GM12878 (cell line): Measurements from ENCODE around the gene IL10. TPM values are rescaled to one million over a fixed set of nuclear protein-coding genes. Genes with fewer than 3 reads are reported as not detected.
A peak's percentile ranks its signal among the peaks of the same experiment; 100 is the strongest.

Experiments
- ASH2L ChIP-seq: fragments of 300-600, 200-600 bp; sonication (generic); IDR thresholded peaks from 2 replicates; pipeline ENCODE4 v1.6.1; 2017; ENCODE audit warnings: low read depth, mild to moderate bottlenecking, borderline replicate concordance
- ATF7 ChIP-seq: fragments of 450-650 bp; IDR thresholded peaks from 2 replicates; pipeline ENCODE4 v1.6.1; 2016; ENCODE audit warnings: low read depth, mild to moderate bottlenecking
- BMI1 ChIP-seq: fragments of 450-650 bp; IDR thresholded peaks from 2 replicates; pipeline ENCODE4 v1.6.1; 2016; ENCODE audit warnings: mild to moderate bottlenecking, moderate library complexity, borderline replicate concordance
- CREB1 ChIP-seq: IDR thresholded peaks from 2 replicates; pipeline ENCODE4 v1.6.1; 2012; ENCODE audit warnings: low read depth, mild to moderate bottlenecking, inconsistent platforms
- GATAD2B ChIP-seq: fragments of 450-650 bp; conservative IDR thresholded peaks from 2 replicates; pipeline ENCODE4 v1.6.1; 2017; ENCODE audit warnings: low read depth, mild to moderate bottlenecking, moderate library complexity
- IRF3 ChIP-seq: fragments of 450-650 bp; IDR thresholded peaks from 2 replicates; pipeline ENCODE4 v1.6.1; 2014; ENCODE audit warnings: mild to moderate bottlenecking
- MEF2A ChIP-seq: IDR thresholded peaks from 2 replicates; pipeline ENCODE4 v1.6.1; 2011; ENCODE audit warnings: low read depth, mild to moderate bottlenecking, low read length, moderate library complexity; ENCODE audit not compliant: insufficient read depth
- MTA3 ChIP-seq: IDR thresholded peaks from 2 replicates; pipeline ENCODE4 v1.6.1; 2012; ENCODE audit warnings: low read length, inconsistent platforms, borderline replicate concordance
- MYC ChIP-seq: IDR thresholded peaks from 2 replicates; pipeline ENCODE4 v1.6.1; 2011; ENCODE audit warnings: mild to moderate bottlenecking, low read length, moderate library complexity, inconsistent platforms; ENCODE audit not compliant: insufficient read depth, insufficient replicate concordance, insufficient read length, severe bottlenecking
- NFIC ChIP-seq: IDR thresholded peaks from 2 replicates; pipeline ENCODE4 v1.6.1; 2012; ENCODE audit warnings: low read depth, mild to moderate bottlenecking, inconsistent platforms, low read length, moderate library complexity
- POU2F2 ChIP-seq: IDR thresholded peaks from 3 replicates; pipeline ENCODE4 v1.6.1; 2011; ENCODE audit warnings: low read depth, mild to moderate bottlenecking, low read length, borderline replicate concordance
- RAD51 ChIP-seq: fragments of 450-650 bp; IDR thresholded peaks from 2 replicates; pipeline ENCODE4 v1.6.1; 2016; ENCODE audit warnings: moderate library complexity, mild to moderate bottlenecking, inconsistent platforms
- RCOR1 ChIP-seq: conservative IDR thresholded peaks from 2 replicates; pipeline ENCODE4 v1.6.1; 2012; ENCODE audit warnings: low read depth, low read length, improper control_type of control experiment
- SIN3A ChIP-seq: IDR thresholded peaks from 2 replicates; pipeline ENCODE4 v1.6.1; 2012; ENCODE audit warnings: low read depth, low read length, improper control_type of control experiment
- SMC3 ChIP-seq: IDR thresholded peaks from 2 replicates; pipeline ENCODE4 v1.6.1; 2011; ENCODE audit warnings: low read length, improper control_type of control experiment, borderline replicate concordance
- SPI1 ChIP-seq: IDR thresholded peaks from 2 replicates; pipeline ENCODE4 v1.6.1; 2011; ENCODE audit warnings: low read depth, mild to moderate bottlenecking, low read length, moderate library complexity, borderline replicate concordance; ENCODE audit not compliant: insufficient read depth
- SREBF2 ChIP-seq: IDR thresholded peaks from 2 replicates; pipeline ENCODE4 v1.6.1; 2012; ENCODE audit warnings: mild to moderate bottlenecking, low read length
- STAT1 ChIP-seq: fragments of 450-650 bp; conservative IDR thresholded peaks from 2 replicates; pipeline ENCODE4 v1.6.1; 2014; ENCODE audit warnings: antibody characterized with exemption, mild to moderate bottlenecking
- STAT3 ChIP-seq: IDR thresholded peaks from 2 replicates; pipeline ENCODE4 v1.6.1; 2011; ENCODE audit warnings: low read depth, low read length, improper control_type of control experiment
- SUPT20H ChIP-seq: IDR thresholded peaks from 2 replicates; pipeline ENCODE4 v1.6.1; 2011; ENCODE audit warnings: low read depth, mild to moderate bottlenecking, low read length, moderate library complexity, borderline replicate concordance; ENCODE audit not compliant: control insufficient read depth
- TCF3 ChIP-seq: IDR thresholded peaks from 2 replicates; pipeline ENCODE4 v1.6.1; 2012; ENCODE audit warnings: low read depth, mild to moderate bottlenecking, low read length, borderline replicate concordance; ENCODE audit not compliant: insufficient read depth
- YBX1 ChIP-seq: fragments of 450-650 bp; IDR thresholded peaks from 2 replicates; pipeline ENCODE4 v1.6.1; 2016; ENCODE audit warnings: antibody characterized with exemption
- ZNF24 ChIP-seq: fragments of 450-650 bp; IDR thresholded peaks from 2 replicates; pipeline ENCODE4 v1.6.1; 2017; ENCODE audit warnings: antibody characterized with exemption, mild to moderate bottlenecking
- ZSCAN29 ChIP-seq: fragments of 450-650 bp; IDR thresholded peaks from 2 replicates; pipeline ENCODE4 v1.6.1; 2017; ENCODE audit warnings: mild to moderate bottlenecking, moderate library complexity
- polyA plus RNA-seq, 11 experiments: library from polyadenylated mRNA; depleted of rRNA in 4 of 11; unstranded in 6 of 11; stranded (reverse) in 5 of 11; fragments of >200 nt; fragmentation: Nextera tagmentation in 4 of 11; fragmentation: Illumina TruSeq in 1 of 11; extraction: Ambion mirVana in 4 of 11; extraction: Trizol in 1 of 11; gene quantifications; 1 replicate in 1 of 11; 2 replicates in 10 of 11; pipeline versions ENCODE4 v1.2.1 to v1.2.3, GENCODE V29; 2011 to 2016; ENCODE audit warnings: inconsistent platforms in 2 of 11, missing spikeins in 2 of 11, low read depth in 1 of 11
- total RNA-seq, 4 experiments: library from RNA; depleted of rRNA in 3 of 4; stranded (reverse); fragments of >200 nt in 3 of 4; fragmentation: Illumina TruSeq in 1 of 4; extraction: Trizol in 1 of 4; gene quantifications; 2 replicates each; pipeline versions ENCODE4 v1.2.1 to v1.2.3, GENCODE V29; 2013 to 2021
- TF ChIP-seq, protein P1 (sequence below): fragments of 450-650 bp; IDR thresholded peaks from 2 replicates; pipeline ENCODE4 v1.6.1; 2017; ENCODE audit warnings: mild to moderate bottlenecking, low read depth, inconsistent platforms; ENCODE audit not compliant: poor library complexity, severe bottlenecking
- TF ChIP-seq, protein P2 (sequence below): fragments of 450-650 bp; IDR thresholded peaks from 2 replicates; pipeline ENCODE4 v1.6.1; 2017; ENCODE audit warnings: mild to moderate bottlenecking, moderate library complexity

The IL10 gene
- total and polyA plus RNA-seq, 10 of the 15 experiments (the other 5 are each of a cell fraction or from before 2014, with no cell fraction given): 0.34 to 5.0 (median 1.1) TPM

GRCh38 chr1:206782448-206782847, 10.2 kb upstream of the IL10 start (continued):
- TF ChIP-seq, protein P1, sequence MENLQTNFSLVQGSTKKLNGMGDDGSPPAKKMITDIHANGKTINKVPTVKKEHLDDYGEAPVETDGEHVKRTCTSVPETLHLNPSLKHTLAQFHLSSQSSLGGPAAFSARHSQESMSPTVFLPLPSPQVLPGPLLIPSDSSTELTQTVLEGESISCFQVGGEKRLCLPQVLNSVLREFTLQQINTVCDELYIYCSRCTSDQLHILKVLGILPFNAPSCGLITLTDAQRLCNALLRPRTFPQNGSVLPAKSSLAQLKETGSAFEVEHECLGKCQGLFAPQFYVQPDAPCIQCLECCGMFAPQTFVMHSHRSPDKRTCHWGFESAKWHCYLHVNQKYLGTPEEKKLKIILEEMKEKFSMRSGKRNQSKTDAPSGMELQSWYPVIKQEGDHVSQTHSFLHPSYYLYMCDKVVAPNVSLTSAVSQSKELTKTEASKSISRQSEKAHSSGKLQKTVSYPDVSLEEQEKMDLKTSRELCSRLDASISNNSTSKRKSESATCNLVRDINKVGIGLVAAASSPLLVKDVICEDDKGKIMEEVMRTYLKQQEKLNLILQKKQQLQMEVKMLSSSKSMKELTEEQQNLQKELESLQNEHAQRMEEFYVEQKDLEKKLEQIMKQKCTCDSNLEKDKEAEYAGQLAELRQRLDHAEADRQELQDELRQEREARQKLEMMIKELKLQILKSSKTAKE: peak; percentile 82
- TF ChIP-seq ASH2L (no peak), IRF3 (no peak), GATAD2B (peak; percentile 85; the same call in 1 of the 2 replicates), ATF7 (peak; percentile 50; the same call in 1 of the 2 replicates), NFIC (peak; percentile 71), CREB1 (no peak), SMC3 (no peak), TCF3 (0 out of 2 replicates have a peak, but pooled peaks have one; percentile 44), POU2F2 (peak; percentile 60; the same call in 1 of the 3 replicates), SIN3A (no peak), STAT3 (no peak), SUPT20H (no peak), YBX1 (no peak), BMI1 (no peak), MTA3 (no peak), SPI1 (no peak), ZNF24 (no peak), MEF2A (no peak), RCOR1 (no peak), MYC (no peak), STAT1 (no peak), ZSCAN29 (no peak), RAD51 (0 out of 2 replicates have a peak, but pooled peaks have one; percentile 46), SREBF2 (no peak)
- TF ChIP-seq, protein P2, sequence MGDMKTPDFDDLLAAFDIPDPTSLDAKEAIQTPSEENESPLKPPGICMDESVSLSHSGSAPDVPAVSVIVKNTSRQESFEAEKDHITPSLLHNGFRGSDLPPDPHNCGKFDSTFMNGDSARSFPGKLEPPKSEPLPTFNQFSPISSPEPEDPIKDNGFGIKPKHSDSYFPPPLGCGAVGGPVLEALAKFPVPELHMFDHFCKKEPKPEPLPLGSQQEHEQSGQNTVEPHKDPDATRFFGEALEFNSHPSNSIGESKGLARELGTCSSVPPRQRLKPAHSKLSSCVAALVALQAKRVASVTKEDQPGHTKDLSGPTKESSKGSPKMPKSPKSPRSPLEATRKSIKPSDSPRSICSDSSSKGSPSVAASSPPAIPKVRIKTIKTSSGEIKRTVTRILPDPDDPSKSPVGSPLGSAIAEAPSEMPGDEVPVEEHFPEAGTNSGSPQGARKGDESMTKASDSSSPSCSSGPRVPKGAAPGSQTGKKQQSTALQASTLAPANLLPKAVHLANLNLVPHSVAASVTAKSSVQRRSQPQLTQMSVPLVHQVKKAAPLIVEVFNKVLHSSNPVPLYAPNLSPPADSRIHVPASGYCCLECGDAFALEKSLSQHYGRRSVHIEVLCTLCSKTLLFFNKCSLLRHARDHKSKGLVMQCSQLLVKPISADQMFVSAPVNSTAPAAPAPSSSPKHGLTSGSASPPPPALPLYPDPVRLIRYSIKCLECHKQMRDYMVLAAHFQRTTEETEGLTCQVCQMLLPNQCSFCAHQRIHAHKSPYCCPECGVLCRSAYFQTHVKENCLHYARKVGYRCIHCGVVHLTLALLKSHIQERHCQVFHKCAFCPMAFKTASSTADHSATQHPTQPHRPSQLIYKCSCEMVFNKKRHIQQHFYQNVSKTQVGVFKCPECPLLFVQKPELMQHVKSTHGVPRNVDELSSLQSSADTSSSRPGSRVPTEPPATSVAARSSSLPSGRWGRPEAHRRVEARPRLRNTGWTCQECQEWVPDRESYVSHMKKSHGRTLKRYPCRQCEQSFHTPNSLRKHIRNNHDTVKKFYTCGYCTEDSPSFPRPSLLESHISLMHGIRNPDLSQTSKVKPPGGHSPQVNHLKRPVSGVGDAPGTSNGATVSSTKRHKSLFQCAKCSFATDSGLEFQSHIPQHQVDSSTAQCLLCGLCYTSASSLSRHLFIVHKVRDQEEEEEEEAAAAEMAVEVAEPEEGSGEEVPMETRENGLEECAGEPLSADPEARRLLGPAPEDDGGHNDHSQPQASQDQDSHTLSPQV: no peak
